Neuronal stem cell (in vitro differentiated cells): Measurements from ENCODE around the gene LIPE.

Experiments
- DNase-seq: peaks from one replicate; pipeline ENCODE4 v3.0.0-alpha.2; 2013; ENCODE audit warnings: low spot score
- H2AFZ ChIP-seq: one replicate; pipeline ENCODE4 v1.6.1; 2013; ENCODE audit warnings: mild to moderate bottlenecking, low read length, inconsistent platforms
- H2AK5ac ChIP-seq: 2 replicates; pipeline ENCODE4 v1.6.1; 2013; ENCODE audit warnings: low read depth, mild to moderate bottlenecking, inconsistent platforms, low read length, moderate library complexity, mixed read lengths
- H2BK120ac ChIP-seq: 2 replicates; pipeline ENCODE4 v1.6.1; 2013; ENCODE audit warnings: low read depth, mild to moderate bottlenecking, inconsistent platforms, low read length, moderate library complexity, mixed read lengths
- H2BK12ac ChIP-seq: one replicate; pipeline ENCODE4 v1.6.1; 2013; ENCODE audit warnings: low read length, inconsistent platforms
- H2BK15ac ChIP-seq: 2 replicates; pipeline ENCODE4 v1.6.1; 2013; ENCODE audit warnings: mild to moderate bottlenecking, low read length, inconsistent platforms, mixed read lengths
- H2BK5ac ChIP-seq: one replicate; pipeline ENCODE4 v1.6.1; 2013; ENCODE audit warnings: inconsistent platforms, mild to moderate bottlenecking, low read length, moderate library complexity
- H3K14ac ChIP-seq: one replicate; pipeline ENCODE4 v1.6.1; 2013; ENCODE audit warnings: low read length, inconsistent platforms
- H3K18ac ChIP-seq: 2 replicates; pipeline ENCODE4 v1.6.1; 2013; ENCODE audit warnings: low read length, inconsistent platforms
- H3K23ac ChIP-seq: 2 replicates; pipeline ENCODE4 v1.6.1; 2013; ENCODE audit warnings: low read depth, mild to moderate bottlenecking, mixed read lengths, low read length, inconsistent platforms; ENCODE audit not compliant: poor library complexity
- H3K27ac ChIP-seq: replicated peaks from 3 replicates; pipeline ENCODE4 v1.5.1; 2013; ENCODE audit warnings: low read length, inconsistent platforms
- H3K27me3 ChIP-seq, 3 experiments: 2 replicates each; pipeline ENCODE4 v1.6.1; 2013; ENCODE audit warnings: low read length in 3 of 3, mild to moderate bottlenecking in 2 of 3, inconsistent platforms in 1 of 3, low read depth in 1 of 3, mixed read lengths in 1 of 3, moderate library complexity in 1 of 3; ENCODE audit not compliant: control insufficient read depth in 3 of 3, insufficient read depth in 3 of 3
- H3K36me3 ChIP-seq, 2 donors: replicated peaks in 1 of 2; 2 replicates each; pipeline ENCODE4 v1.6.1; 2013; ENCODE audit warnings: low read length in 2 of 2; ENCODE audit not compliant: control insufficient read depth in 2 of 2, insufficient read depth in 2 of 2
- H3K4ac ChIP-seq: 2 replicates; pipeline ENCODE4 v1.6.1; 2013; ENCODE audit warnings: inconsistent platforms, mild to moderate bottlenecking, low read length, moderate library complexity
- H3K4me1 ChIP-seq, 2 donors: 1 replicate in 1 of 2; 2 replicates in 1 of 2; pipeline ENCODE4 v1.6.1; 2013; ENCODE audit warnings: low read length in 2 of 2, low read depth in 1 of 2; ENCODE audit not compliant: control insufficient read depth in 2 of 2, insufficient read depth in 1 of 2
- H3K4me2 ChIP-seq: one replicate; pipeline ENCODE4 v1.6.1; 2013; ENCODE audit warnings: mild to moderate bottlenecking, low read length, inconsistent platforms; ENCODE audit not compliant: insufficient read depth, poor library complexity, severe bottlenecking
- H3K4me3 ChIP-seq, 2 donors: 2 replicates each; pipeline ENCODE4 v1.5.1; 2013; ENCODE audit warnings: low read length in 2 of 2, mild to moderate bottlenecking in 2 of 2, inconsistent platforms in 1 of 2, moderate library complexity in 1 of 2
- H3K79me1 ChIP-seq: one replicate; pipeline ENCODE4 v1.6.1; 2013; ENCODE audit warnings: low read depth, mild to moderate bottlenecking, inconsistent platforms, low read length, moderate library complexity
- H3K9ac ChIP-seq: one replicate; pipeline ENCODE4 v1.6.1; 2013; ENCODE audit warnings: mild to moderate bottlenecking, low read depth, low read length, inconsistent platforms; ENCODE audit not compliant: poor library complexity
- H3K9me3 ChIP-seq, 2 donors: replicated peaks in 1 of 2; 2 replicates each; pipeline versions ENCODE3 to v1.6.1; 2013; ENCODE audit warnings: low read length in 2 of 2, mild to moderate bottlenecking in 2 of 2, inconsistent platforms in 1 of 2, low read depth in 1 of 2, mixed read lengths in 1 of 2, moderate library complexity in 1 of 2; ENCODE audit not compliant: control insufficient read depth in 2 of 2, insufficient read depth in 1 of 2
- H4K8ac ChIP-seq: one replicate; pipeline ENCODE4 v1.6.1; 2013; ENCODE audit warnings: low read depth, mild to moderate bottlenecking, inconsistent platforms, low read length, moderate library complexity
- H4K91ac ChIP-seq: one replicate; pipeline ENCODE4 v1.6.1; 2013; ENCODE audit warnings: low read length, low read depth, mild to moderate bottlenecking, inconsistent platforms; ENCODE audit not compliant: poor library complexity
- WGBS, 2 donors: extraction: QIAGEN DNeasy Blood & Tissue Kit; methylation state at CpG; one replicate each; pipeline ENCODE4 v1.1.7; 2013; ENCODE audit warnings: missing lambda C conversion rate in 2 of 2, mixed read lengths in 1 of 2; ENCODE audit not compliant: insufficient read length in 2 of 2, insufficient replicate concordance in 1 of 2; ENCODE audit errors: extremely low coverage in 2 of 2; 5-methylcytosine and 5-hydroxymethylcytosine counted together

The LIPE gene

DNA sequence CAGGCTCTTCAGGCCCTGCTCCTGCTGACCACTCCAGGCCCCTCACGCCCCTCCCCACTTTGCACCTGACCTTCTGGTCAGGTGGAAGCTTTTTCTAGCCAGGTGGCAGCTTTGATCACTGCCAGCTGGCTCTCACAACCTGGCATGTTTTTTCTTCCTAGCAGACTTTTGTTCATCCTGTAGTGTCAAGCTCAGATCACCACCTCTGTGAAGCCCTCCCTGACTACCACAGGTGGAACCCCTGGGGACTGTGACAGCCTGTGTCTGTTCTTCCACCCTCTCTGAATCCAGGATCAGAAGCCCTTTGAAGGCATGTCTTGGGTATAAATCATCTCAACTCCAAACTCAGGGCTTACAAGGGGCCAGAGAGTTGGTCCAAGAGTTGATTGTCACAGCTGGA, 26.8 kb downstream of the LIPE start:
- Histone ChIP-seq H2BK15ac (no peak overlapping the region), H3K9ac (no peak overlapping the region), H3K36me3 (peaks cover 2 to 21% of the 10 kb centered on the region in 2 donors), H3K4me2 (no peak overlapping the region), H3K79me1 (peaks cover 5% of the 10 kb centered on the region), H2BK5ac (no peak overlapping the region), H4K8ac (no peak overlapping the region), H3K23ac (no peak overlapping the region), H3K27ac (no peak overlapping the region), H3K4ac (no peak overlapping the region), H2BK120ac (no peak overlapping the region), H3K4me1 (peaks cover 20 to 27% of the 10 kb centered on the region in 2 donors), H2AFZ (no peak overlapping the region), H2BK12ac (no peak overlapping the region), H3K27me3 (no peaks in the 10 kb centered on the region), H3K14ac (no peak overlapping the region), H4K91ac (no peak overlapping the region), H3K9me3 (no peaks in the 10 kb centered on the region), H3K4me3 (no peak overlapping the region), H2AK5ac (no peak overlapping the region), H3K18ac (no peak overlapping the region)
- WGBS, 2 donors: no CpG with 5 or more reads among the region's 1 CpG
- DNase-seq: no peak

DNA sequence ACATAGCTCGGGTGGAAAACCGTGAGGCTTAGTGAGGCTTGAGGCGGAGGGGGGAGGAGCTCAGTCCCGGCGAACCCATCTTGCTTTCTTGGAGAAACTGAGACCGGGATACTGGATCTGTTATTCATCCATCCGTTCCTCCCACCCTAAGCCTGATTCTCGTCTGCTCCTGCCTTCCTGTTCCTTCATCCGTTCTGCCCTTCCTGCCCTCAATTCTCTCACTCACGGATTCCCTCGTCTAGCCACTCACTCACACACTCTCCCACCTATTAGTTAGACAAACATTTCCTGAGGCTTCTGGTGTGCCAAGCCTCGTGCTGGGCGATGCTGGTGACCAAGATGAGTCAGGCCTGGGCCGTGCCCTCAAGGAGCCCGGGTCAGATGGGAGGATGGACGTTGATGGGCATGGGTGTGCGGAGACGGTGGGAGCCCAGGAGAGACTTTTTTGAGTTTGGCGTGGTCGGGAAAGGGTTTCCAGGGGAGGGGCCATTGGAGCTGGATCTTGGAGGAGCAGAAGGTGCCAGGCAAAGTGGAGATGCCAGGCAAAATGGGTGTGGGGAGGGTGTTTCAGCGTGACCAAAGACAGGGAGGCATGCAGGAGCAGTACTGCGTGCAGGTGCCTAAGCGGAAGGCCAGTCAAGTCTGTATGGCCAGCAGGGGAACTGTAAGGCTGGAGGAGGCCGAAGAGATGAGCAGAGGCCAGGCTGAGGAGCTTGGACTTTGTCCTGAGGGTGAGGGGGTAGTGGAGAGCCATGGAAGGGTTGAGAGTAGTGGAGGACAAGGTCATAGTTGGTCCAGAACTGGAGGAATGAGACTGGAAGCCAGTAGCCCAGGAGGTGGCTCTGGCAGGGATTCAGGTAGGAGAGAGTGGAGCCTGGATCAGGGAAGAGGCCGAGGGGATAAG, 29.7 kb downstream of the LIPE start:
- WGBS, 2 donors: no CpG with 5 or more reads among the region's 25 CpGs
- Histone ChIP-seq H2BK5ac (peak overlapping the region; percentile 35), H4K91ac (peak overlapping the region; percentile 22), H3K23ac (peak overlapping the region; percentile 69), H3K4ac (no peak overlapping the region), H2AK5ac (peak overlapping the region; percentile 79), H2BK120ac (no peak overlapping the region), H3K9me3 (no peaks in the 10 kb centered on the region), H3K27ac (no peak overlapping the region), H4K8ac (peak overlapping the region; percentile 66), H3K9ac (peak overlapping the region; percentile 93), H3K36me3 (no peaks in the 10 kb centered on the region), H3K79me1 (peaks cover 5% of the 10 kb centered on the region), H2BK12ac (peak overlapping the region; percentile 68), H3K4me1 (peaks cover 14 to 32% of the 10 kb centered on the region in 2 donors), H3K14ac (no peak overlapping the region), H3K4me2 (peak overlapping the region; percentile 91), H3K18ac (peak overlapping the region; percentile 49), H2BK15ac (no peak overlapping the region), H3K4me3 (peak overlapping the region; percentile 73 to 89), H3K27me3 (peaks cover 0 to 5% (median 0%) of the 10 kb centered on the region in 3 experiments), H2AFZ (peak overlapping the region; percentile 89)
- no peak for DNase-seq

- peak overlapping the region; percentile 63 for H3K27ac ChIP-seq
- peak overlapping the region; percentile 49 for H3K18ac ChIP-seq
- H3K14ac ChIP-seq: no peak overlapping the region
- H3K4me3 ChIP-seq: peak overlapping the region; percentile 73 to 89
- H2BK15ac ChIP-seq: peak overlapping the region; percentile 42
- no peaks in the 10 kb centered on the region for H3K36me3 ChIP-seq
- no peak overlapping the region for H4K91ac ChIP-seq
- H3K9me3 ChIP-seq: no peaks in the 10 kb centered on the region
- no peak overlapping the region for H2BK12ac ChIP-seq
- peak overlapping the region; percentile 92 for H3K4me2 ChIP-seq
- no CpG with 5 or more reads among the region's 42 CpGs for WGBS, 2 donors
- peaks cover 5% of the 10 kb centered on the region for H3K79me1 ChIP-seq
- H2BK5ac ChIP-seq: peak overlapping the region; percentile 88
- no peak overlapping the region for H2AK5ac ChIP-seq
- H2BK120ac ChIP-seq: no peak overlapping the region
- no peak overlapping the region for H4K8ac ChIP-seq
- no peak overlapping the region for H3K4ac ChIP-seq
- peak; percentile 98 for DNase-seq
- H3K27me3 ChIP-seq: peaks cover 0 to 14% (median 0%) of the 10 kb centered on the region in 3 experiments
- H3K9ac ChIP-seq: peak overlapping the region; percentile 93
- H2AFZ ChIP-seq: peak overlapping the region; percentile 89
- H3K23ac ChIP-seq: no peak overlapping the region
- peaks cover 13 to 28% of the 10 kb centered on the region in 2 donors for H3K4me1 ChIP-seq
Observed at GRCh38 chr19:42396381-42397262, 30.6 kb downstream of the LIPE start.
